GM19467 (cell line): Measurements from ENCODE around the gene TFF1.
"Not testable (repeated sequence)": the region's sequence is repeated elsewhere in the genome, so short reads cannot be mapped to it uniquely, and the experiment has no call there.

Source experiments
- ATAC-seq: cut with Tn5 transposase; IDR thresholded peaks from one replicate; pipeline ENCODE4 v1.9.1; 2021; ENCODE audit warnings: mild to moderate bottlenecking, moderate library complexity; ENCODE audit not compliant: unreplicated experiment

The TFF1 gene

GRCh38 chr21:42366292-42367010, at the start of gene TFF1:
TSS of gene TFF1 (minus strand) at chr21:42366535. CDS start at chr21:42366495, 40 bp downstream.
- ATAC-seq = no peak

GRCh38 chr21:42414928-42415769, 48.8 kb upstream of the TFF1 start:
- ATAC-seq = no peak

- ATAC-seq = no peak
These were observed 48.2 kb upstream of the TFF1 start for GRCh38 chr21:42414553-42414927.

GRCh38 chr21:42414066-42414465, 47.7 kb upstream of the TFF1 start:
- no peak for ATAC-seq

GRCh38 chr21:42413500-42413899, 47.2 kb upstream of the TFF1 start:
- ATAC-seq = no peak

GRCh38 chr21:42413093-42413492, 46.8 kb upstream of the TFF1 start:
- ATAC-seq = no peak

- ATAC-seq = no peak
These were observed 46.2 kb upstream of the TFF1 start for GRCh38 chr21:42412636-42412933.

GRCh38 chr21:42411891-42412635, 45.7 kb upstream of the TFF1 start:
- no peak for ATAC-seq

- ATAC-seq = no peak
These were observed 45.0 kb upstream of the TFF1 start for GRCh38 chr21:42411197-42411869.

- no peak for ATAC-seq
These were observed 43.0 kb upstream of the TFF1 start for GRCh38 chr21:42409366-42409765.

GRCh38 chr21:42408718-42409117, 42.4 kb upstream of the TFF1 start:
- ATAC-seq = not testable (repeated sequence)

- no peak for ATAC-seq
These were observed 41.1 kb upstream of the TFF1 start for GRCh38 chr21:42407476-42407875.

GRCh38 chr21:42406866-42407265, 40.5 kb upstream of the TFF1 start:
- ATAC-seq = no peak

- no peak for ATAC-seq
These were observed 39.9 kb upstream of the TFF1 start for GRCh38 chr21:42406201-42406621.

GRCh38 chr21:42405064-42406013, 39.0 kb upstream of the TFF1 start:
- no peak for ATAC-seq

GRCh38 chr21:42404539-42404938, 38.2 kb upstream of the TFF1 start:
- ATAC-seq = no peak

- ATAC-seq = no peak
These were observed 37.4 kb upstream of the TFF1 start, which contains the start of gene UBASH3A for GRCh38 chr21:42403611-42404231. TSS of gene UBASH3A (plus strand) at chr21:42403902. CDS start at chr21:42403946, 44 bp downstream.

- no peak for ATAC-seq
These were observed 35.5 kb upstream of the TFF1 start for GRCh38 chr21:42401820-42402251.

GRCh38 chr21:42401154-42401553, 34.8 kb upstream of the TFF1 start:
- no peak for ATAC-seq
